Forelimb muscle (tissue), 1 donor: Measurements from ENCODE around the gene SCGB1C2. TPM values are rescaled to one million over a fixed set of nuclear protein-coding genes. Genes with fewer than 3 reads are reported as not detected.
"Not testable (repeated sequence)": the region's sequence is repeated elsewhere in the genome, so short reads cannot be mapped to it uniquely, and the experiment has no call there.

ENCODE experiments used
- DNase-seq: peaks from one replicate; pipeline ENCODE4 v3.0.0-alpha.2; 2013; ENCODE audit warnings: low read depth
- polyA plus RNA-seq: library from polyadenylated mRNA; unstranded; fragments of 120-200 nt; gene quantifications from one replicate; pipeline ENCODE4 v1.2.1, GENCODE V29; 2013; ENCODE audit not compliant: insufficient read length

Gene SCGB1C2
- polyA plus RNA-seq, 1 donor: not detected

GRCh38 chr17:148757-149156 is 11.4 kb downstream of the SCGB1C2 start:
- no peak for DNase-seq

DNA sequence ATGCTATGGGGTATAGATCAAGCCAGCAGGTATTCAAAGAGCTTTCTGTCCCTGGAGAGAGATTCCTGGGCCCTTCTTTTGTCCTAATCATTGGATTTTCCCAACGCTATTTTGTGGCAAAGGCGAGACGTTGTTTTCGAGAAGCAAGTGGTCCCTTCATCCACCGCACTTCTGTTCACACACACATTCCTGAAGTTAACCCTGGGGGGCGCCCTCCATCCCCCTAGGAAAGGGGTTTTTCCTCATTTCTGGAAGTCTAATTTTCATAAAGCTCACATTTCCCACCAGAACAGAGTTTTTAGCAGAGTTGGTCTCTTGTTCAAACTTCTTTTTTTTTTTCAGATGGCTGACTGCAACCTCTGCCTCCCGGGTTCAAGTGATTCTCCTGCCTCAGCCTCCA is 11.9 kb downstream of the SCGB1C2 start:
- no peak for DNase-seq

GRCh38 chr17:149897-150584 is 12.7 kb downstream of the SCGB1C2 start:
- DNase-seq: no peak

DNA sequence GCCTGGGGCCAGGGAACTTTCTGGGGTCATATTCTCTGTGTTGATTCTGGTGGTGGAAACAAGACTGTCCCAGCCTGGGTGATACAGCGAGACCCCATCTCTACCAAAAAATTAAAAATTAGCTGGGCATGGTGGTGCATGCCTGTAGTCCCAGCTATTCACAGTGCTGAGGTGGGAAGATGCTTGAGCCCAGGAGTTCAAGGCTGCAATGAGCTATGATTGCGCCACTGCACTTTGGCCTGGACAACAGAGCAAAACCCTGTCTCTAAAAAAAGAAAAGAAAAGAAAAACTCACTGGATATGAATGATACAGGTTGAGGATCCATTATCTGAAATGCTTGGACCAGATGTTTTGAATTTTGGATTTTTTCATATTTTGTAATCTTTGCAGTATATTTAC is 13.6 kb downstream of the SCGB1C2 start:
- no peak for DNase-seq

GRCh38 chr17:151886-152859 is 14.8 kb downstream of the SCGB1C2 start:
- no peak for DNase-seq

- DNase-seq: no peak
These were observed 15.6 kb downstream of the SCGB1C2 start for GRCh38 chr17:152860-153420.

- no peak for DNase-seq
These were observed 16.5 kb downstream of the SCGB1C2 start for GRCh38 chr17:153851-154250.

DNA sequence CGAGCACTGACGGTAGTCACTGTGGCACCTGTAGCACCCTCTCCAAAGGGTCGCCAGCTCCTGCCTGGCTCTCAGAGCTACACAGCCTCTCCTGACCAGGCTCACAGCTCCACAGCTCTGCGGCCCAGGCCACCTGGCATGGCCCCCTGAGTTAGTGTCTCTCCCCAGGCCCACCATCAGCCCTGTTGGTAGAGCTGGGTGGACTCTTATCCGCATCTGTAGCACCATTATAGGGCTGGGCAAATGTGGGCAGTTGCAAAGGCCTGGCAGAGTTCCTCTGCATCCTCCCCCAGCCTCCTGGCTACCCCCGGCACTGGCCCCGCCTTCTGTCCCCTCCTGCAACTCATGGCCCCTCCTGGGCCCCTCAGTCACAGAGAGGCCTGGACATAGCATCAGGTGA is 18.2 kb downstream of the SCGB1C2 start:
- no peak for DNase-seq

GRCh38 chr17:156094-156621 is 18.8 kb downstream of the SCGB1C2 start:
- DNase-seq: no peak

- DNase-seq: no peak
These were observed 19.6 kb downstream of the SCGB1C2 start for GRCh38 chr17:156946-157345.

GRCh38 chr17:157901-158300 is 20.5 kb downstream of the SCGB1C2 start:
- DNase-seq: no peak

DNA sequence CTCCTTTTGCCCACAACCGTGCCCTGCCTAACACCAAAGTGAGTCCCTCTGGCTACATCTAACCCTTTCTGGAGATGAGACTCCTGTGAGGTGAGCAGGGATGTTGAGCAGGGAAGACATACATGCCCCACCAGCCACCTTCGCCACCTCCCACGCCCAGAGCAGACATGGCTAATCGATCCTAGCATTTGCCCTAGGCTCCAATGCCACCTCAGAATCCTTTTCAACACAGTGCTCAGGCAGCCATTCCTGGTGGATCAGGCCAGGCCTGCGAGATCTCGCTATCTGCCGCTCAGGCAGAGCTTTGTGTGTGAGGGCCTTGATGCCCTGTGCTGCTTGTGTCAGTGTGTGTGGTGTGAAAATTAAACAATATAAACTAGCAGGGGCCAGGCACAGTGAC is 21.0 kb downstream of the SCGB1C2 start:
- no peak for DNase-seq

GRCh38 chr17:159609-160008 is 22.2 kb downstream of the SCGB1C2 start:
- DNase-seq: no peak

- no peak for DNase-seq
These were observed 23.0 kb downstream of the SCGB1C2 start for GRCh38 chr17:160336-160735.

DNA sequence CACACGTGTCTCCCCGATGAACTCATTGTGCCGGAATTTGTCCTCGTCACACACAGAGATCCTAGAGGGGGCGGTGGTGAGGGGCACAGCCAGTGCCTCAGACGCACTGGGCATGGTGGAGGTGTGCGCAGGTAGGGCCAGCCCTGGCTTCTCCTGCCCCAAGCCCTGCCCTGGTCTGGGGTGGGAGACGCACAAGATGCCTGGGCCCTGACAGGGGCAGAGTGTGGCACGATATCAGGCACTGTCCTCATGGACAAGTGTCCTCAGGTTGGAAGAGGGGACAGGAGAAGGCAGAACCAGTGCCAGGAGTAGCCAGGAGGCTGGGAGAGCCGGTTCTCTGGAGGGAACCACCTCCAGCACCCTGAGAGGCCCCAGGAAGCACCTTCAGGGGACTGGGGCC is 24.1 kb downstream of the SCGB1C2 start:
- DNase-seq: no peak

GRCh38 chr17:162689-163088 is 25.3 kb downstream of the SCGB1C2 start:
- DNase-seq: no peak

- DNase-seq: no peak
These were observed 26.2 kb downstream of the SCGB1C2 start for GRCh38 chr17:163514-164098.

DNA sequence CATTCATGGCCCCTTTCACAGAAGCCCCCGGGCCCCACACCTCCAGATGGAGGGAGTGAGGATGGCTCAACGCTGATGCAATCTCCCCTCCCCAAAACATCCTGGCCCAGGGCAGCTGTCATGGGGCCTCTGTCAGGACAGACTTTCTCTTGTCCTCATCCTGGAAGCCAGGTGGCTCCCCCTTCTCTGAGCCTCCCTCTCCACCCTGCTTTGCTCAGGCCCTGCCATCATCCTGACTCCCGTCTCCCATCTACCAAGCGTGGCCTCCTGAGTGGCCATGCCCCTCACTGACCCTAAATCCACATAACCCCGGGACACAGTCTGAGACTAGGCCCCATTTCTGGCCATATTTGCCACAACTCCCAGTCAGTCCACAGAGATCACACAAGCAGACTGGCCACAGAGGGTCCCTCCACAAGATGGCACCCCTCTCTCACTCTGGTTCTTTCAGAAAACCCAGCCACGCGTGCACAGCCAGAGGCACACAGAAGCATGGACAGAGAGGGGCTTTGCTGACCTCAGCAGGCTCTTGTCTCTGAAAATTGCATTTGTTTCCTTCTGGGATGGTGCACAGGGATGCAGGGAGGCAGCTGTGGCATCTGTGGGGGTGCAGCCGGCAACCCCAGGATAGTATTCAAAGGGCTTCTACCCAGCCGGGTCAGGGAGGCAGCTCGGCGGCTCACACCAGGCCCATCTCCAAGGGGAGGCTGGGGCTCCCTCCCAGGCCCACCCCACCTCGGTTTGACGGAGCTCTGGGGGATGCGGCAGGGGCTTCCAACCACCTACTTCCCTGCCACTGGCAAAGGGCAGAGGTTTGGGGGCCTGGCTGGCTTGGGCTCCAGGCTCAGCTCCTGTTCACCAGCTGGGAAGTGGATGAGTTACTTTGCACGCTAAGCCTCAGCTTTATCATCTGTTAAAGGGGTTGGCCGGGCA is 27.2 kb downstream of the SCGB1C2 start:
- DNase-seq: no peak

- DNase-seq: no peak
These were observed 28.6 kb downstream of the SCGB1C2 start for GRCh38 chr17:165939-166338.

DNA sequence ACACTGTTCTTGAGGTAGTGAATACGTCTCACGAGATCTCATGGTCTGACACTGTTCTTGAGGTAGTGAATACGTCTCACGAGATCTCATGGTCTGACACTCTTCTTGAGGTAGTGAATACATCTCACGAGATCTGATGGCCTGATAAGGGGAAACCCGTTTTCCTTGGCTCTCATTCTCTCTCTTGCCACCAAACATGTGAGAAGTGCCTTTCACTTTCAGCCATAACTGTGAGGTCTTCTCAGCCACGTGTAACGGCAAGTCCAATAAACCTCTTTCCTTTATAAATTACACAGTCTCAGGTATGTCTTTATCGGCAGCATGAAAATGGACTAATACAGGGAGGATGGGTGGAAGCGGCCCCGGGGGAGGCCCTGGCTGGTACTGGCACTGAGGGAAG is 31.2 kb downstream of the SCGB1C2 start:
- not testable (repeated sequence) for DNase-seq

- DNase-seq: no peak
These were observed 32.8 kb downstream of the SCGB1C2 start for GRCh38 chr17:170130-170670.
